Stimulated activated CD4-positive, alpha-beta T cell treated with anti-CD3 and anti-CD28 coated beads, Interleukin-15, amount 100 ng/mL, for 24 hours (primary cell): ENCODE measurements around the gene KCNAB1.
"Not testable (repeated sequence)": the region's sequence is repeated elsewhere in the genome, so short reads cannot be mapped to it uniquely, and the experiment has no call there.

ENCODE experiments used
- DNase-seq: peaks from one replicate; pipeline ENCODE4 v3.0.0-alpha.2; 2020

Gene KCNAB1

GRCh38 chr3:156273111-156273694 lies 152.8 kb downstream of the KCNAB1 start:
- DNase-seq, result no peak

GRCh38 chr3:156274791-156275190 lies 154.4 kb downstream of the KCNAB1 start:
- no peak for DNase-seq

- DNase-seq, result not testable (repeated sequence)
Observed at GRCh38 chr3:156284637-156285036, 164.3 kb downstream of the KCNAB1 start.

- DNase-seq, result no peak
Observed at GRCh38 chr3:156285626-156286025, 165.2 kb downstream of the KCNAB1 start.

- DNase-seq, result no peak
Observed at GRCh38 chr3:156290924-156291271, 170.5 kb downstream of the KCNAB1 start.

- DNase-seq, result peak; percentile 6
Observed at GRCh38 chr3:156291272-156292123, 171.1 kb downstream of the KCNAB1 start.

GRCh38 chr3:156293566-156293965 lies 173.2 kb downstream of the KCNAB1 start:
- no peak for DNase-seq

- no peak for DNase-seq
Observed at GRCh38 chr3:156297582-156297981, 177.2 kb downstream of the KCNAB1 start.

GRCh38 chr3:156298014-156298413 lies 177.6 kb downstream of the KCNAB1 start:
- DNase-seq, result no peak

- DNase-seq, result no peak
Observed at GRCh38 chr3:156298938-156299337, 178.6 kb downstream of the KCNAB1 start.

- DNase-seq, result no peak
Observed at GRCh38 chr3:156299569-156299968, 179.2 kb downstream of the KCNAB1 start.

- no peak for DNase-seq
Observed at GRCh38 chr3:156300371-156300770, 180.0 kb downstream of the KCNAB1 start.

GRCh38 chr3:156300929-156301840 lies 180.8 kb downstream of the KCNAB1 start:
- DNase-seq, result no peak

- no peak for DNase-seq
Observed at GRCh38 chr3:156303001-156303707, 182.8 kb downstream of the KCNAB1 start.

- DNase-seq, result no peak
Observed at GRCh38 chr3:156304406-156304805, 184.0 kb downstream of the KCNAB1 start.

- DNase-seq, result no peak
Observed at GRCh38 chr3:156305672-156306071, 185.3 kb downstream of the KCNAB1 start.

- no peak for DNase-seq
Observed at GRCh38 chr3:156307704-156308103, 187.3 kb downstream of the KCNAB1 start.

GRCh38 chr3:156311431-156311830 lies 191.1 kb downstream of the KCNAB1 start:
- no peak for DNase-seq

- DNase-seq, result no peak
Observed at GRCh38 chr3:156311930-156312329, 191.6 kb downstream of the KCNAB1 start.

GRCh38 chr3:156316076-156316475 lies 195.7 kb downstream of the KCNAB1 start:
- no peak for DNase-seq

- no peak for DNase-seq
Observed at GRCh38 chr3:156317462-156318074, 197.2 kb downstream of the KCNAB1 start.

GRCh38 chr3:156321945-156322344 lies 201.6 kb downstream of the KCNAB1 start:
- DNase-seq, result no peak
